PC-3 (cell line): ENCODE data around the gene ZC3H12C. TPM values are rescaled to one million over a fixed set of nuclear protein-coding genes. Genes with fewer than 3 reads are reported as not detected.
A peak's percentile ranks its signal among the peaks of the same experiment; 100 is the strongest.

Experiments
- ATAC-seq: fragments of 200-7000 bp; cut with Tn5 transposase; 2 replicates; pipeline ENCODE4 v1.9.1; 2020; ENCODE audit warnings: mild to moderate bottlenecking, moderate library complexity
- BruUV-seq: library from RNA; stranded (reverse); fragments of 400-500 nt; replicated peaks from 2 replicates; lab custom pipeline; 2021; lab: Mats Ljungman, UMichigan
- CTCF ChIA-PET: fragments of 300-600 bp; sonication (Branson Sonifier 250); formaldehyde crosslinking; loops from one replicate; lab custom pipeline; 2022; ENCODE audit warnings: antibody characterized with exemption; lab: Charles Lee
- POLR2A ChIA-PET: fragments of 300-600 bp; sonication (Branson Sonifier 250); formaldehyde crosslinking; loops from one replicate; lab custom pipeline; 2022; ENCODE audit warnings: antibody characterized with exemption; ENCODE audit not compliant: unreplicated experiment; lab: Charles Lee
- DNase-seq: peaks from one replicate; pipeline ENCODE4 v3.0.0-alpha.2; 2015
- H2AFZ ChIP-seq: fragments of 300-600 bp; sonication (generic); 2 replicates; pipeline ENCODE4 v1.6.0; 2016; ENCODE audit warnings: antibody characterized with exemption, low read length
- H3F3A ChIP-seq: fragments of 300-600 bp; sonication (generic); one replicate; pipeline ENCODE4 v1.6.0; 2017; ENCODE audit warnings: antibody characterized with exemption, low read length, control low read depth, mild to moderate bottlenecking; ENCODE audit not compliant: unreplicated experiment
- H3K27ac ChIP-seq: fragments of 300-600 bp; sonication (generic); 2 replicates; pipeline ENCODE4 v1.5.1; 2016; ENCODE audit warnings: mild to moderate bottlenecking, low read length
- H3K27me3 ChIP-seq: fragments of 300-600 bp; sonication (generic); 2 replicates; pipeline ENCODE4 v1.6.1; 2016; ENCODE audit warnings: low read length, mixed read lengths
- H3K36me3 ChIP-seq: fragments of 300-600 bp; sonication (generic); 2 replicates; pipeline ENCODE4 v1.6.1; 2016; ENCODE audit warnings: low read depth, mixed run types, low read length, mixed read lengths
- H3K4me1 ChIP-seq: fragments of 300-600 bp; sonication (generic); 2 replicates; pipeline ENCODE4 v1.5.1; 2016; ENCODE audit warnings: low read length; ENCODE audit not compliant: insufficient read depth
- H3K4me2 ChIP-seq: fragments of 300-600 bp; sonication (generic); 2 replicates; pipeline ENCODE4 v1.6.0; 2016; ENCODE audit warnings: low read length
- H3K4me3 ChIP-seq: fragments of 300-600 bp; sonication (generic); 2 replicates; pipeline ENCODE4 v1.5.1; 2016; ENCODE audit warnings: mild to moderate bottlenecking, low read length, mixed read lengths
- H3K79me2 ChIP-seq: fragments of 300-600 bp; sonication (generic); 2 replicates; pipeline ENCODE4 v1.6.1; 2017; ENCODE audit warnings: low read length, mixed read lengths
- H3K9ac ChIP-seq: fragments of 300-600 bp; sonication (generic); 2 replicates; pipeline ENCODE4 v1.6.0; 2016; ENCODE audit warnings: mild to moderate bottlenecking, low read length
- H3K9me2 ChIP-seq: fragments of 300-600 bp; sonication (generic); replicated peaks from 2 replicates; pipeline ENCODE4 v1.6.1; 2016; ENCODE audit warnings: mixed run types, low read length, mixed read lengths
- H3K9me3 ChIP-seq: fragments of 300-600 bp; sonication (generic); 2 replicates; pipeline ENCODE4 v1.6.1; 2016; ENCODE audit warnings: low read length, mixed read lengths
- H4K20me1 ChIP-seq: fragments of 300-600 bp; sonication (generic); 2 replicates; pipeline ENCODE4 v1.6.1; 2016; ENCODE audit warnings: low read length, mixed read lengths
- CTCF ChIP-seq: fragments of 300-600 bp; sonication (generic); conservative IDR thresholded peaks from 2 replicates; pipeline ENCODE4 v1.5.1; 2017; ENCODE audit warnings: antibody characterized with exemption, low read depth, mild to moderate bottlenecking, low read length
- EZH2 ChIP-seq: fragments of 300-600 bp; sonication (generic); IDR thresholded peaks from one replicate; pipeline ENCODE4 v1.6.1; 2017; ENCODE audit warnings: antibody characterized with exemption, mild to moderate bottlenecking, low read length; ENCODE audit not compliant: unreplicated experiment
- EZH2phosphoT487 ChIP-seq: fragments of 300-600 bp; sonication (generic); IDR thresholded peaks from 2 replicates; pipeline ENCODE4 v1.6.1; 2018; ENCODE audit warnings: mild to moderate bottlenecking, antibody characterized with exemption, low read length, borderline replicate concordance
- intact Hi-C: fragments of 100-400 bp; cut with micrococcal nuclease; formaldehyde crosslinking; loops from 2 replicates; pipeline ENCODE4 v1.9.0; 2023
- total RNA-seq: library from RNA; depleted of rRNA; stranded (reverse); fragments of >200 nt; gene quantifications from 2 replicates; pipeline ENCODE4 v1.2.3, GENCODE V29; 2014

The ZC3H12C gene
- total RNA-seq, 1 experiment from 2014 or later = 30.7 TPM

- Histone ChIP-seq H3K9me2 (no peaks in the 10 kb centered on the region), H3K27me3 (no peaks in the 10 kb centered on the region), H3K79me2 (peaks cover 100% of the 10 kb centered on the region), H3K4me2 (peak overlapping the region; percentile 93), H2AFZ (no peak overlapping the region), H3K27ac (peak overlapping the region; percentile 32), H3K4me3 (no peak overlapping the region), H3K9me3 (no peaks in the 10 kb centered on the region), H3K9ac (no peak overlapping the region), H3K4me1 (peaks cover 52% of the 10 kb centered on the region), H3F3A (no peaks in the 10 kb centered on the region), H3K36me3 (peaks cover 44% of the 10 kb centered on the region), H4K20me1 (peaks cover 85% of the 10 kb centered on the region)
- ATAC-seq (peak; percentile 72), DNase-seq (peak; percentile 85)
- intact Hi-C loops = loop anchor here (5.0 kb wide), 3 partner anchors 199 to 334 kb away; partner anchors contain the start of gene RDX
- CTCF ChIA-PET = no interaction called here
- TF ChIP-seq CTCF (peak; percentile 51), EZH2 (no peak)
- POLR2A ChIA-PET = no interaction called here
- no TSS peak for BruUV-seq
Observed at GRCh38 chr11:110098645-110099044, 5.5 kb downstream of the ZC3H12C start.

- Histone ChIP-seq H3K27ac (no peak overlapping the region), H3K9me2 (no peaks in the 10 kb centered on the region), H3K79me2 (peaks cover 100% of the 10 kb centered on the region), H3K27me3 (no peaks in the 10 kb centered on the region), H3K4me1 (peaks cover 46% of the 10 kb centered on the region), H3K4me2 (no peak overlapping the region), H3K9ac (no peak overlapping the region), H3K36me3 (peaks cover 44% of the 10 kb centered on the region), H2AFZ (no peak overlapping the region), H3K4me3 (no peak overlapping the region), H3F3A (no peaks in the 10 kb centered on the region), H3K9me3 (no peaks in the 10 kb centered on the region), H4K20me1 (peaks cover 83% of the 10 kb centered on the region)
- ChIA-PET CTCF (no interaction called here), POLR2A (no interaction called here)
- no peak for TF ChIP-seq CTCF
- TF ChIP-seq EZH2phosphoT487 = no peak
- TF ChIP-seq EZH2 = no peak
- no TSS peak for BruUV-seq
- ATAC-seq (no peak), DNase-seq (no peak)
- intact Hi-C loops = no loop called here
Observed at GRCh38 chr11:110100476-110101240, 7.5 kb downstream of the ZC3H12C start.

GRCh38 chr11:110106713-110107274, 13.6 kb downstream of the ZC3H12C start:
- Histone ChIP-seq H4K20me1 (peaks cover 80% of the 10 kb centered on the region), H3K9ac (no peak overlapping the region), H2AFZ (no peak overlapping the region), H3K4me3 (no peak overlapping the region), H3K79me2 (peaks cover 98% of the 10 kb centered on the region), H3K9me2 (no peaks in the 10 kb centered on the region), H3K4me1 (peaks cover 10% of the 10 kb centered on the region), H3K27me3 (no peaks in the 10 kb centered on the region), H3K9me3 (no peaks in the 10 kb centered on the region), H3F3A (no peaks in the 10 kb centered on the region), H3K27ac (no peak overlapping the region), H3K4me2 (no peak overlapping the region), H3K36me3 (peaks cover 25% of the 10 kb centered on the region)
- ATAC-seq = no peak
- ChIA-PET CTCF (no interaction called here), POLR2A (no interaction called here)
- intact Hi-C loops = no loop called here
- TF ChIP-seq CTCF (no peak), EZH2phosphoT487 (no peak), EZH2 (no peak)
- no peak for DNase-seq
- no TSS peak for BruUV-seq
